Measurements from ENCODE around the gene CHAD.
A peak's percentile ranks its signal among the peaks of the same experiment; 100 is the strongest.

CHAD gene

GRCh38 chr17:50511058-50511457, 42.4 kb upstream of the CHAD start:
- H3K4me3 ChIP-seq (ENCODE audit: low read length), result no peak overlapping the region
- no peak for DNase-seq (ENCODE audit: low read depth)
- no peak for TF ChIP-seq CTCF (conservative IDR thresholded peaks at IDR 0.05; ENCODE audit: low read length)

- TF ChIP-seq CTCF (conservative IDR thresholded peaks at IDR 0.05; ENCODE audit: low read length), result no peak; the same call in 1 of the 2 replicates
- no peak for DNase-seq (ENCODE audit: low read depth)
- H3K4me3 ChIP-seq (ENCODE audit: low read length), result peak overlapping the region; percentile 61
These were observed 40.1 kb upstream of the CHAD start for GRCh38 chr17:50508573-50509460.

GRCh38 chr17:50507871-50508572, 39.3 kb upstream of the CHAD start, which contains the start of gene MYCBPAP:
Gene MYCBPAP, plus strand, starts transcription at chr17:50508439. Its CDS starts 236 bp downstream, at chr17:50508675.
- DNase-seq (ENCODE audit: low read depth), result peak; percentile 73
- TF ChIP-seq CTCF (conservative IDR thresholded peaks at IDR 0.05; ENCODE audit: low read length), result 0 out of 2 replicates have a peak, but pooled peaks have one; percentile 9
- peak within 1 kb of the TSS; percentile 61 for H3K4me3 ChIP-seq (ENCODE audit: low read length)

- no peak overlapping the region for H3K4me3 ChIP-seq (ENCODE audit: low read length)
- DNase-seq (ENCODE audit: low read depth), result no peak
- TF ChIP-seq CTCF (conservative IDR thresholded peaks at IDR 0.05; ENCODE audit: low read length), result no peak
These were observed 37.6 kb upstream of the CHAD start for GRCh38 chr17:50506298-50506697.

GRCh38 chr17:50505591-50506130, 37.0 kb upstream of the CHAD start:
- no peak overlapping the region for H3K4me3 ChIP-seq (ENCODE audit: low read length)
- TF ChIP-seq CTCF (conservative IDR thresholded peaks at IDR 0.05; ENCODE audit: low read length), result no peak
- DNase-seq (ENCODE audit: low read depth), result no peak

- TF ChIP-seq CTCF (conservative IDR thresholded peaks at IDR 0.05; ENCODE audit: low read length), result no peak
- no peak for DNase-seq (ENCODE audit: low read depth)
- H3K4me3 ChIP-seq (ENCODE audit: low read length), result no peak overlapping the region
These were observed 33.8 kb upstream of the CHAD start for GRCh38 chr17:50502301-50502990.

Data from AG10803 (cell line).